KOPT-K1 (cell line): ENCODE results near the gene HORMAD1.
A peak's percentile ranks its signal among the peaks of the same experiment; 100 is the strongest.
"Not testable (repeated sequence)": the region's sequence is repeated elsewhere in the genome, so short reads cannot be mapped to it uniquely, and the experiment has no call there.

Source experiments
- H3K27ac ChIP-seq: fragments of 200-600 bp; sonication (generic); 2 replicates; pipeline ENCODE4 v1.5.1; 2016; ENCODE audit warnings: antibody characterized with exemption, mild to moderate bottlenecking, low read depth, low read length; ENCODE audit not compliant: poor library complexity, severe bottlenecking
- H3K36me3 ChIP-seq: fragments of 200-600 bp; sonication (generic); 2 replicates; pipeline ENCODE4 v1.5.1; 2017; ENCODE audit warnings: antibody characterized with exemption, mild to moderate bottlenecking, low read length, moderate library complexity; ENCODE audit not compliant: insufficient read depth
- H3K9me3 ChIP-seq: fragments of 200-600 bp; sonication (generic); 2 replicates; pipeline ENCODE4 v1.5.1; 2017; ENCODE audit warnings: antibody characterized with exemption, low read length, mild to moderate bottlenecking; ENCODE audit not compliant: insufficient read depth, poor library complexity, severe bottlenecking

Gene HORMAD1

DNA sequence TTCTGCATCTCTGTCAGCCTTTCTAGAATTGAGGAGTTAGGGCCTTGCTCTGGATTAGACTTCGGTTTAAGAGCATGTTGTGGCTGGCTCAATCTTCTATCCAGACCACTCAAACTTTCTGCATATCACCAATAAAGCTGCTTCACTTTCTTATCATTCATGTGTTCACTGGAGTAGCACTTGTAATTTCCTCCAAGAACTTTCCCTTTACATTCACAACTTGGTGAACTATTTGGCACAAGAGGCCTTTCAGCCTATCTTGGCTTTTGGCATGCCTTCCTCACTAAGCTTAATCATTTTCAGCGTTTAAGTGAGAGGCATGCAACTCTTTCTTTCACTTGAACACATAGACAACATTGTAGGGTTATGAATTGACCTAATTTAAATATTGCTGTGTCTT is 3.6 kb upstream of the HORMAD1 start:
- Histone ChIP-seq H3K9me3 (no peaks in the 10 kb centered on the region), H3K36me3 (no peaks in the 10 kb centered on the region), H3K27ac (no peak overlapping the region)

DNA sequence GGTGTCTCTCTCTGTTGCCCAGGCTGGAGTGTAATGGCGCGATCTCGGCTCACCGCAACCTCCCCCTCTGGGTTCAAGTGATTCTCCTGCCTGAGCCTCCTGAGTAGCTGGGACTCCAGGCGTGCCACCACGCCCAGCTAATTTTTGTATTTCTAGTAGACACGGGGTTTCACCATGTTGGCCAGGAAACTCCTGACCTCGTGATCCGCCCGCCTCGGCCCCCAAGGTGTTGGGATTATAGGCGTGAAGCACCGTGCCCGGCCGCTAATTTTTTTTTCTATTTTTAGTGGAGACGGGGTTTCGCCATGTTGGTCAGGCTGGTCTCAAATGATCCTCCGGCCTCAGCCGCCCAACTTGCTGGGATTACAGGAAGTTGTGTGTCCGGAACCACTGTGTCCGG is 597 bp downstream of the HORMAD1 start:
- H3K9me3 ChIP-seq = no peaks in the 10 kb centered on the region
- H3K27ac ChIP-seq = no peak overlapping the region
- no peaks in the 10 kb centered on the region for H3K36me3 ChIP-seq

GRCh38 chr1:150718225-150718891 is 2.3 kb downstream of the HORMAD1 start:
- no peaks in the 10 kb centered on the region for H3K36me3 ChIP-seq
- no peaks in the 10 kb centered on the region for H3K9me3 ChIP-seq
- H3K27ac ChIP-seq = no peak overlapping the region

DNA sequence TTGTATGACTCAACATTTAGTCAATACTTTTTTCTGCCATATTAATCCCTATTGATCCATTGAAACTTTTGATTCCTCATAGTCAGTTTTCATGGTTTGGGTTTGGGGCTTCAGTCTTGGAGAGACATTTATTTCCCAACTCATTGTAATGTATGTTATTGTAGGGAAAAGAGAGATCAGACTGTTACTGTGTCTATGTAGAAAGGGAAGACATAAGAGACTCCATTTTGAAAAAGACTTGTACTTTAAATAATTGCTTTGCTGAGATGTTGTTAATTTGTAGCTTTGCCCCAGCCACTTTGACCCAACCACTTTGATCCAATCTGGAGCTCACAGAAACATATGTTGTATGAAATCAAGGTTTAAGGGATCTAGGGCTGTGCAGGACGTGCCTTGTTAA is 11.7 kb downstream of the HORMAD1 start:
- H3K36me3 ChIP-seq, H3K9me3 ChIP-seq, H3K27ac ChIP-seq: not testable (repeated sequence)

- no peaks in the 10 kb centered on the region for H3K9me3 ChIP-seq
- H3K27ac ChIP-seq = no peak overlapping the region
- no peaks in the 10 kb centered on the region for H3K36me3 ChIP-seq
Observed at GRCh38 chr1:150708595-150708994, 12.1 kb downstream of the HORMAD1 start.

DNA sequence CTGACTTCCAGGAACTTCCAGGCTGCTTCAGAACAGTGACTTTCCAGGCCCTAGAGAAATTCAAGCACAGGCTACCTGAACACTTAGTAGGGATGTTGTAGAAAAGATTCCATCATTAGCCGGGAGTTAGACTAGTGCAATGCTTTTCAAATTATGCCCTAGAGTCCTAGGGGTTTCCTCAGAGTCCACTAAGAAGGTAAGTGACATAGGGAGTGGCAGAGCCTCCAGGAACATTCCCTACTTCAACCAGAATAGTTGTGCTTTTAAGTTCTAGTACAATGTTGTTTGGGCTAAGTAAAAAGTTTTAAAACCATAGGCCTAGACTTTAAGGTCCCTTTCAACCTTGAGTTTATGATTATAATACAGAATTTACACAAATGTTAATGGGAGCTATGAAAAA is 14.6 kb downstream of the HORMAD1 start:
- Histone ChIP-seq H3K27ac (no peak overlapping the region), H3K9me3 (no peaks in the 10 kb centered on the region), H3K36me3 (no peaks in the 10 kb centered on the region)

GRCh38 chr1:150703427-150703826 is 17.3 kb downstream of the HORMAD1 start:
- Histone ChIP-seq H3K9me3 (no peaks in the 10 kb centered on the region), H3K36me3 (no peaks in the 10 kb centered on the region), H3K27ac (no peak overlapping the region)

DNA sequence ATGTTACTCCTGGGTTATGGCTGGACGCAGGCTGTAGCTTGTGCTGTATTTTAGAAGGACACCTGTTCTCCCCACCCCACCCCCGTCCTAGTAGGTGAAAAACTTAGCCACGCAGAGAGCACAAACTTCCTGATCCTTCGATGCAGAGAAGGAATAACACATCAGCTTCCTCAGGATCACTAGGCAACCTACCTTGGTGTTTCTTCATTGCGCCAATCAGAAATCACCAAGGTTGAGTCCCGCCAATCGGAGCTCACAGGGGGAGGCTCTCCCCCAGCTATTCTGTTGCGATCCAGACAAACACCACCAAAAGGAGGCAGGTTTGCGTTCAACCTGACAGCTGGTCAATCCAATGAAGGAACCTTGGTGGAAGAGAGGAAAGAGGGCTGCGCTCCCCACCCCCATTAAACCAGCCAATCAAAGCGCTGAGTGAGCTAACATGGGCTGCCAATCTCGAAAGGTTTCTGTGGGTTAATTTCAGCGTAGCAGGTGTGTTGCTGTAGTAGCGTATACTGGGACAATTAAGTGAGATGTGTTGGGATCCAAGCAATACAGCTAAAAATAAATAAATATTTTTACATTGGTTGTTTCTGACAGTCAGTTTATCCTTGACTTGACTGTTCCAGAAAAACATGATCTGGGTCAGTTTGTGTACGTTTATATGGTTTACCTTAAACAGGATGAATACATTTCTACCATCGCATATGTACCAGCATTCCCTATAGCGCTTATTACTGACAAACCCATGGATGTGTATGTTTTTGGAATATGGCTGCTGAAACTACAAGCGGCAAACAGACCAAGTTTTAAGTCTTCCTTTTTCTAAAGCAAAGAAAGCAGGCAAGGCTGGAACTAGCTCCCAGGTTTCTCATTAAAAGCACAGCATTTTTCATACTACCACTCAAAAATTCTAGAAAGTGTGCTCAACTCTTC is 23.4 kb downstream of the HORMAD1 start, which contains the start of gene GOLPH3L:
Gene GOLPH3L, minus strand, starts transcription at position 160 of the 933 bp plus-strand sequence. CDS start 2,316 bp downstream, outside the sequence.
- no peaks in the 10 kb centered on the region for H3K9me3 ChIP-seq

DNA sequence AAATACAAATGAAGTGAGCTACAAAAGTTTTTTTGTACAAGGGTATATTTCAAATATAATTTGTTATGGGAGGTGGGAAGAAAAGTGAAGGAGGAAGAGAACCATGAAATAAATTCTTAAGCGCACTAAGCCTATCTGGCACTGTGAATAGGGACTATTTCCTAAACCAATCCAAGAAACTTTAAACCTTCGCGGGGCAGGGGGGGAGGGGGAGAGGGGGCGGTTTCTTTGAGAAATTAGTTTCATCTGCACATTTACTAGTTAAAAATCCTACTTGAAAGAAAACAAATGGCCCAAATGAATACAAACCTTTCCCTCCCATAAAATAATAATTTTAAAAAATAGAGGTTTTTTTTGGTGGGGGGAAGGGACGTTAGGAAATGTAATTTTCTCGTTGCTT is 24.1 kb downstream of the HORMAD1 start:
- H3K36me3 ChIP-seq = peaks cover 32% of the 10 kb centered on the region
- H3K9me3 ChIP-seq = no peaks in the 10 kb centered on the region
- peak overlapping the region; percentile 52 for H3K27ac ChIP-seq

More for the DNA sequence above, 23.4 kb downstream of the HORMAD1 start, which contains the start of gene GOLPH3L:
- Histone ChIP-seq H3K36me3 (peaks cover 25% of the 10 kb centered on the region), H3K27ac (peak within 1 kb of the TSS; percentile 52)

DNA sequence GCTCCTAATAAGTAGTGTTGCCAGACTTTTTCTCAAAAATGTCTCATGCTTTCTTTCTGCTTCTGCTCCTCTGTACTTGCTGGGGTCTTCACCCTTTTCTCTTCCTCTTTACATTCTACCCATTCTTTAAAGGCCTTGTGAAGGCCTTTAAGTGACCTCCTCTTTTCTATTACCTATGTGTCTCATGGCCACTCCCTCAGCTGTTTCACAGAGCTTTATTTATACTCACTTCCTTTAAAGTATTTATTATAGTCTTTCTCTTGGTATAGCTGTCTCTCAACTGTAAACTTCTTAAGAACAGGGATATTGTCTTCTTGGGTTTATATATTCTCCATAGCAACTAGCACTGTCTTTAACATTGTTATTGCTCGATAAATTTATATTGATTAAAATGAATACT is 24.5 kb downstream of the HORMAD1 start:
- no peaks in the 10 kb centered on the region for H3K9me3 ChIP-seq
- peaks cover 36% of the 10 kb centered on the region for H3K36me3 ChIP-seq
- no peak overlapping the region for H3K27ac ChIP-seq

DNA sequence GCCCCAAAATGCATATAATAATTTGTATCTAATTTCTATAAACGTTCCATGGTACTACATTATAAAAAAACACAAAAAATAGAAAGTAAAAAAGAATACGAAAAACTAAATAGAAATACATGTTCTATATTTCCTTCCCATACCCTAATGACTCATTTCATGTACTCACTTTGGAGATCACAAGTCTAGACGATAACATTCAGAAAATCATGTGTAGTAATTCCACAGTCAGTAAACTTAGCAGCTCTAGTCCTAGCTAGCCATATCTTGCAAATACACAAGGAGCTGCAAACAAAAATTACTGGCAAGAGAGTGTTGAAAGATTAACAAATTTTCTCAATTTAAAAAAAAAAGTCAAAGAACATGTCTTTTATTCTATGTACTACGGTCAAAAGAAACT is 25.1 kb downstream of the HORMAD1 start:
- Histone ChIP-seq H3K9me3 (no peaks in the 10 kb centered on the region), H3K36me3 (peaks cover 42% of the 10 kb centered on the region), H3K27ac (no peak overlapping the region)

DNA sequence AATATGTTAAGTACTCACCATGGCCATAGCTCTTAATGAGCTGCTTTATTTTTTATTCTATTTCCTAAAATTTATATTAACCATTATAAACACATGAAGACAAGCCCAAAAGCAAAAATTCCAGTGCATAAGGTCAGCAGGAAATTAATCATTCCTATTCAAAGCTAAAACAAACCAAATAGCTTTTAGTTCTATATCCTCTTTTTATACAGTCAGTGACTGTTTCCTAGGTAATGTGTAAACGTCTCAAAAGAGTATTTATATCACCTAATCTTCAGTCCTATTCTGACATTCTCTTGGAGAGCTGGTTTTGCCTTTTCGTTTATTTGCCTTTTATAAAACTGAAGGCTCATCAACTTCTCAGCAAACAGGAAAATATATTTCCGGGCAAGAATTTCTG is 28.0 kb downstream of the HORMAD1 start:
- peaks cover 64% of the 10 kb centered on the region for H3K36me3 ChIP-seq
- H3K27ac ChIP-seq = no peak overlapping the region

GRCh38 chr1:150688763-150689162 is 31.9 kb downstream of the HORMAD1 start:
- Histone ChIP-seq H3K27ac (no peak overlapping the region), H3K36me3 (peaks cover 62% of the 10 kb centered on the region), H3K9me3 (no peaks in the 10 kb centered on the region)

More for the DNA sequence above, 28.0 kb downstream of the HORMAD1 start:
- H3K9me3 ChIP-seq = no peaks in the 10 kb centered on the region

GRCh38 chr1:150686275-150686674 is 34.4 kb downstream of the HORMAD1 start:
- Histone ChIP-seq H3K9me3 (no peaks in the 10 kb centered on the region), H3K36me3 (peaks cover 50% of the 10 kb centered on the region), H3K27ac (no peak overlapping the region)

- no peak overlapping the region for H3K27ac ChIP-seq
- H3K9me3 ChIP-seq = no peaks in the 10 kb centered on the region
- H3K36me3 ChIP-seq = peaks cover 37% of the 10 kb centered on the region
Observed at GRCh38 chr1:150683914-150684313, 36.8 kb downstream of the HORMAD1 start.
